Liver (tissue), 3 donors: Measurements from ENCODE around the gene FLAD1.

Source experiments
- CTCF ChIP-seq: fragments of 150-350 bp; IDR thresholded peaks from 2 replicates; pipeline ENCODE4 v1.5.1; 2017; ENCODE audit warnings: improper control_type of control experiment, low read depth, low read length; ENCODE audit not compliant: missing input control
- FOXA1 ChIP-seq: IDR thresholded peaks from 2 replicates; pipeline ENCODE4 v1.6.1; 2016; ENCODE audit warnings: antibody characterized with exemption
- HNF4G ChIP-seq: IDR thresholded peaks from 2 replicates; pipeline ENCODE4 v1.6.1; 2016; ENCODE audit warnings: antibody characterized with exemption
- RAD21 ChIP-seq, 2 donors: IDR thresholded peaks; 2 replicates each; pipeline ENCODE4 v1.6.1; 2016; ENCODE audit warnings: antibody characterized with exemption in 2 of 2, mild to moderate bottlenecking in 2 of 2
- REST ChIP-seq: IDR thresholded peaks from 2 replicates; pipeline ENCODE4 v1.6.1; 2016; ENCODE audit warnings: antibody characterized with exemption, mild to moderate bottlenecking
- RXRA ChIP-seq, 2 donors: IDR thresholded peaks; 2 replicates each; pipeline ENCODE4 v1.6.1; 2017 to 2018; ENCODE audit warnings: antibody characterized with exemption in 2 of 2, mild to moderate bottlenecking in 1 of 2
- SP1 ChIP-seq: IDR thresholded peaks from 2 replicates; pipeline ENCODE4 v1.6.1; 2018; ENCODE audit warnings: antibody characterized with exemption, mild to moderate bottlenecking
- YY1 ChIP-seq: IDR thresholded peaks from 2 replicates; pipeline ENCODE4 v1.6.1; 2016; ENCODE audit warnings: antibody characterized with exemption, mild to moderate bottlenecking
- donor health status: healthy.
- donor health status: healthy.

DNA sequence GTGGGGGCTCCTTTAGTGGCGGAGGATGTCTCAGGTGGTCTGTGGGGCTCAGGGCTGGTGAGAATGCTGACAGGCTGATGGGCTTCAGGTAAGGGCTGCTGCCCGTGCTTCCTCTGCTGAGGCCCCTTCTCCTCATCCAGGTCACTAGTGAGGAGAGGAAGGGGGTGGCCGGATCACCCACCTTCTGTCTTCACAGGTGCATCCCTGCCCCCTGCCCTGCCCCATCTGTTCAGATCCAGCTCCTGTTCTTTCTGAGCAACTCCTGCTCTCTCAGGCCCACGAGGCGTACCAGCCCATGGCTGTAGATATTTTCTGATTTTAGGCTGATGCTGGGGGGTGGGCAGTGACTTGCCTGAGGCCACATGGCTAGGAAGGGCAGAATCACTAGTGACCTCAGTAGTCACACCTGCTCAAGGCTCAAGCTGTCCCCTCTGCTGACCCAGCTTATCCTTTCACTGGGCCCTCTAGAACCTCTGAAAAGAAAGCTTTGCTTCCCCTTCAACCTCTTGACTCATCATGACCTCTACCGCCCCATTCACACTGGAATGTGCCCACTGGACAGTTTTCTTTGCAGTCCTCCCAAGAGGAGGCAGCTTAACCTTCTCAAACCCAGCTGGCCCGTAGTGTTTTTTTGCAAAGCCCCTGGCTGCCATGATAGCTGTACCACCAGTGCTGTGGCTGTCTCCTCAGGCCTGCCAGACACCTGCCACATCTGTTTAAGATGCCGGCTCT lies 35.6 kb downstream of the FLAD1 start:
- TF ChIP-seq REST, result no peak
- TF ChIP-seq HNF4G, result no peak
- TF ChIP-seq CTCF, result no peak
- no peak for TF ChIP-seq YY1
- TF ChIP-seq RAD21 (IDR thresholded peaks at IDR 0.05), result no peak
- TF ChIP-seq RXRA (IDR thresholded peaks at IDR 0.05), result no peak
- TF ChIP-seq SP1, result no peak
- no peak for TF ChIP-seq FOXA1
